Naive thymus-derived CD4-positive, alpha-beta T cell (primary cell): ENCODE measurements around the gene EPB41. TPM values are rescaled to one million over a fixed set of nuclear protein-coding genes. Genes with fewer than 3 reads are reported as not detected.

Source experiments
- ATAC-seq: fragments of 150-1000 bp; cut with Tn5 transposase; 2 replicates; pipeline ENCODE4 v1.10.0; 2021; ENCODE audit warnings: mild to moderate bottlenecking, moderate library complexity
- CTCF ChIA-PET: fragments of 350-600 bp; sonication (Branson Sonifier 250); formaldehyde crosslinking; loops from one replicate; lab custom pipeline; 2021; ENCODE audit warnings: antibody characterized with exemption; lab: Charles Lee
- POLR2A ChIA-PET: fragments of 350-600 bp; sonication (Branson Sonifier 250); formaldehyde crosslinking; loops from one replicate; lab custom pipeline; 2021; ENCODE audit warnings: antibody characterized with exemption, inconsistent platforms; lab: Charles Lee
- DNase-seq, 9 donors: peaks; one replicate each; pipeline versions ENCODE4 v3.0.0 to v3.0.0-alpha.2; 2020 to 2022; ENCODE audit warnings: mixed read lengths in 1 of 9
- H3K27ac ChIP-seq: one replicate; pipeline ENCODE4 v1.7.0; 2013; ENCODE audit warnings: mild to moderate bottlenecking, low read depth, low read length, moderate library complexity
- H3K27me3 ChIP-seq, 2 donors: one replicate each; pipeline ENCODE4 v1.7.0; 2013; ENCODE audit warnings: low read length in 2 of 2, mild to moderate bottlenecking in 2 of 2, moderate library complexity in 2 of 2; ENCODE audit not compliant: control insufficient read depth in 2 of 2, insufficient read depth in 2 of 2
- H3K36me3 ChIP-seq, 3 experiments: 1 replicate in 2 of 3; 2 replicates in 1 of 3; pipeline ENCODE4 v1.7.0; 2013; ENCODE audit warnings: low read length in 3 of 3, mild to moderate bottlenecking in 3 of 3, moderate library complexity in 1 of 3; ENCODE audit not compliant: insufficient read depth in 3 of 3, control insufficient read depth in 2 of 3
- H3K4me1 ChIP-seq, 2 donors: one replicate each; pipeline ENCODE4 v1.7.0; 2013; ENCODE audit warnings: low read length in 2 of 2, mild to moderate bottlenecking in 2 of 2, moderate library complexity in 1 of 2; ENCODE audit not compliant: control insufficient read depth in 2 of 2, insufficient read depth in 2 of 2
- H3K4me3 ChIP-seq: 2 replicates; pipeline ENCODE4 v1.7.0; 2013; ENCODE audit warnings: mild to moderate bottlenecking, low read length
- H3K9me3 ChIP-seq, 3 experiments: 1 replicate in 2 of 3; 2 replicates in 1 of 3; pipeline ENCODE4 v1.7.0; 2013; ENCODE audit warnings: low read length in 3 of 3; ENCODE audit not compliant: control insufficient read depth in 2 of 3
- H3K27ac Mint-ChIP-seq, 9 donors: one replicate each; pipeline ENCODE4 v1.8.0; 2020 to 2022; ENCODE audit warnings: mixed read lengths in 9 of 9, mild to moderate bottlenecking in 8 of 9, moderate library complexity in 5 of 9, inconsistent platforms in 2 of 9
- H3K27me3 Mint-ChIP-seq, 5 donors: one replicate each; pipeline ENCODE4 v1.8.0; 2021 to 2022; ENCODE audit warnings: mixed read lengths in 5 of 5, mild to moderate bottlenecking in 1 of 5
- H3K36me3 Mint-ChIP-seq, 5 donors: one replicate each; pipeline ENCODE4 v1.8.0; 2020 to 2022; ENCODE audit warnings: mixed read lengths in 5 of 5, mild to moderate bottlenecking in 3 of 5, inconsistent platforms in 1 of 5
- H3K4me1 Mint-ChIP-seq, 7 donors: one replicate each; pipeline ENCODE4 v1.8.0; 2020 to 2022; ENCODE audit warnings: mixed read lengths in 7 of 7, mild to moderate bottlenecking in 3 of 7, inconsistent platforms in 1 of 7
- H3K4me3 Mint-ChIP-seq, 10 donors: one replicate each; pipeline ENCODE4 v1.8.0; 2020 to 2022; ENCODE audit warnings: mild to moderate bottlenecking in 10 of 10, mixed read lengths in 10 of 10, moderate library complexity in 6 of 10, inconsistent platforms in 2 of 10
- H3K9me3 Mint-ChIP-seq, 11 donors: one replicate each; pipeline ENCODE4 v1.8.0; 2020 to 2022; ENCODE audit warnings: mixed read lengths in 11 of 11, mild to moderate bottlenecking in 4 of 11, inconsistent platforms in 1 of 11, moderate library complexity in 1 of 11
- intact Hi-C, 2 donors: fragments of 100-400 bp; cut with micrococcal nuclease; formaldehyde crosslinking; loops; one replicate each; pipeline ENCODE4 v1.15.1; 2023
- polyA plus RNA-seq, 2 donors: library from polyadenylated mRNA; unstranded; fragments of 300-500 nt; fragmentation: Illumina TruSeq; gene quantifications; one replicate each; pipeline ENCODE4 v1.2.3, GENCODE V29; 2021
- total RNA-seq, 6 experiments: library from RNA in 5 of 6; stranded (reverse) in 5 of 6; gene quantifications; 1 replicate in 5 of 6; 2 replicates in 1 of 6; pipeline ENCODE4 v1.2.3 and lab custom pipeline; 2021 to 2026

Gene EPB41
- total and polyA plus RNA-seq, 7 experiments from 2014 or later: 115 to 325 (median 162) TPM

DNA sequence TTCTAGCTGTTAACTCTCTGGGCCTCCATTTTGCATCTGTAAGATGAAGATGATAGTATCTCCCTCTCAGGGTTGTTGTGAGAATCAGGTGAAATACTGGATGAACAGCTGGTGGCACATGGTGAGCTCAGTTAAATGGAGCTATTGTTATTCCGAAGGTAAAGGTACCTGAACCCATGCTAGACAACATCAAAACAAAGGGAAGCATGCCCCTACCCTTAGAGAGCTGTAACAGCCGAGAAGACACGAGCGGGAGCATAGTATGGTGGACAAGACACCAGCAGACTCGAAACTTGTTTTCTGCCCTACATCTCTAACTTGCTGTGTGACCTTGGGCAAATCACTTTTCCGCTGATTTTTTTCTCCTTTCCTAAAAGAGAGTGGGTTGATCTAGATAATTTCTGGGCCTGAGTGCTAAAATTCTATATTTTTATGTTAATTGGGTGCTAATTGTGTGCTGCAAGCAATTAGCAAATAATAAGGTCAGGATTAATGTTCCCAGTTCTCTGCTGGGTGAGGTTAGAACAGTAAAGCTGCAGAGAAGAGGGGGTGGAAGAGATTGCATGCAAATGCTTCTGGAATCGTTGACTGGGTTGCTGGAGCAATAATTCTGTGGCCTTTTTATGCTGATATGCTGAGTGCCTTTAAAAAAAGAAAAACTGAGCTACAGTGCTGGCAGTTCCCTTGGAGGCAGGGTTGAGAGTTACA is 198.5 kb downstream of the EPB41 start:
- Mint-ChIP-seq H3K27ac (peak overlapping the region in 3 of 9 donors; percentile 25 to 64 (median 38)), H3K27me3 (no peaks in the 10 kb centered on the region), H3K36me3 (peaks cover 21 to 58% (median 40%) of the 10 kb centered on the region in 5 donors), H3K9me3 (no peaks in the 10 kb centered on the region), H3K4me3 (no peak overlapping the region), H3K4me1 (no peaks in the 10 kb centered on the region)
- ChIA-PET CTCF (interaction anchor here (0.6 to 1.0 kb wide), 2 partner anchors 19 to 236 kb away, joined by 3 to 4 read pairs; no protein-coding TSS in a partner anchor), POLR2A (no interaction called here)
- intact Hi-C loops: no loop called here
- no peak for ATAC-seq
- no peaks in the 10 kb centered on the region for H3K9me3 ChIP-seq
- no peak overlapping the region for H3K4me3 ChIP-seq
- H3K27ac ChIP-seq: no peak overlapping the region
- DNase-seq: no peak
- peaks cover 36 to 78% (median 39%) of the 10 kb centered on the region in 3 experiments for H3K36me3 ChIP-seq
- H3K4me1 ChIP-seq: no peaks in the 10 kb centered on the region
- no peaks in the 10 kb centered on the region for H3K27me3 ChIP-seq

DNA sequence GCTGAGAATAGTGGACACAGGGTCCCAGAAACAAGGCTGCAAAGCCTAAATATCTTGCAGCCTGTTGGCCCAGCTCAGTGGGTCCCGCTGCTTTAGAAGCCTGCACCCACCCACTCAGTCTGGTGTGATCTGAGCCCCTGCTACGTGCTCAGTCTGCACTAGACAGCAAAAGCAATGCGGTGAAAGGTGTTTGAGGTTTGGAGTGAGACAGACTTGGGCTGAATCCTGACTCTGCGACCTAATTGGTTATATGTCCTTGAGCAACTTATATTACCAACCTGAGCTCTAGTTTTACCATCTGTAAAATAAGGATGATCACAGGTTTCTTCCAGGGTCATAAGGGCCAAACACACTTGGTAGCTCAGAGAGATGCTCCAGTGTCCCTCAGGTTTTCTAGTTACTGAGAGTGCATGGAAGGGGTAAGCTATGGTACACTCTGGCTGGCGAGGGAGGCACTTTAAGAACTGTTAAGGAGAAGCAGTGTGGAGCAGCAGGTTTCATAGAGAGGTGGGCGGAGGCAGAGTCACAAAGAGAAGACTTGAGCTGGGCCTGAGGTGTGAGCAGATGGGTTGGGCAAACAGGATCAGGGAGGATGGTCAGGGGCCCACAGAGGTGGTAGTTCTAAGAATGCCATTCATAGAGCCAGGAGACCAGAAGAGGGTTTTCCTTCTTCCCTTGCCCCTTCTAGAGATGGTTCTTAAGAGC is 199.2 kb downstream of the EPB41 start:
- DNase-seq: no peak
- intact Hi-C loops: no loop called here
- ChIA-PET POLR2A (no interaction called here), CTCF (interaction anchor here (1.0 to 1.1 kb wide), 2 partner anchors 20 to 232 kb away, joined by 3 to 4 read pairs; no protein-coding TSS in a partner anchor)
- Histone ChIP-seq H3K27me3 (no peaks in the 10 kb centered on the region), H3K4me1 (no peaks in the 10 kb centered on the region), H3K9me3 (no peaks in the 10 kb centered on the region), H3K27ac (no peak overlapping the region), H3K36me3 (peaks cover 36 to 85% (median 39%) of the 10 kb centered on the region in 3 experiments), H3K4me3 (no peak overlapping the region)
- Mint-ChIP-seq H3K4me1 (no peaks in the 10 kb centered on the region), H3K4me3 (peak overlapping the region in 1 of 10 donors; percentile 24), H3K36me3 (peaks cover 21 to 60% (median 43%) of the 10 kb centered on the region in 5 donors), H3K9me3 (no peaks in the 10 kb centered on the region), H3K27me3 (no peaks in the 10 kb centered on the region), H3K27ac (peak overlapping the region in 2 of 9 donors; percentile 10 to 30)
- ATAC-seq: no peak

DNA sequence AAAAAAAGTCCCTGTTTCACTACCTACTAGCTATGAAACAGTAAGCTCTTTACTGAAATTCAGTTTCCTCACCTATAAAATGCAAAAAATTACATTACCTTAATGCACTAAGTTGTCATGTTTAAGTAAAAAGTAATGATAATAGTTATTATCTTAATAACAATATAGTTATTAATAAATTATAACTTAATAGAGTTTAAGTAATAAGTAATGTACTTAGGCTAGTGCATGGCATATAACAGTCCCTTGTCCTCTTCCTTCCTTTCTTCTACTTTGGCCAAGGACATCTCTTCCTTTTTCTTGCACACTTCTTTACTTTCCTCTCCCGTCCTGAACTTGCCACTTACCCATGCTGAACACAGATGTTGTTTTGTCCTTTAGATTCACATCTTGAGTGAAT is 200.3 kb downstream of the EPB41 start:
- H3K27me3 Mint-ChIP-seq: no peaks in the 10 kb centered on the region
- ATAC-seq: no peak
- H3K4me1 Mint-ChIP-seq: no peaks in the 10 kb centered on the region
- H3K36me3 Mint-ChIP-seq: peaks cover 24 to 53% (median 37%) of the 10 kb centered on the region in 5 donors
- intact Hi-C loops: no loop called here
- H3K4me3 Mint-ChIP-seq: no peak overlapping the region
- H3K9me3 Mint-ChIP-seq: peaks cover 0 to 2% (median 0%) of the 10 kb centered on the region in 11 donors
- no peaks in the 10 kb centered on the region for H3K27me3 ChIP-seq
- H3K4me1 ChIP-seq: no peaks in the 10 kb centered on the region
- no peak for DNase-seq
- H3K27ac Mint-ChIP-seq: no peak overlapping the region
- H3K27ac ChIP-seq: no peak overlapping the region
- no peak overlapping the region for H3K4me3 ChIP-seq
- no peaks in the 10 kb centered on the region for H3K9me3 ChIP-seq
- ChIA-PET CTCF (interaction anchor here (1.1 kb wide), 1 partner anchor 233 kb away, joined by 3 read pairs; no protein-coding TSS in a partner anchor), POLR2A (no interaction called here)
- peaks cover 31 to 82% (median 34%) of the 10 kb centered on the region in 3 experiments for H3K36me3 ChIP-seq

DNA sequence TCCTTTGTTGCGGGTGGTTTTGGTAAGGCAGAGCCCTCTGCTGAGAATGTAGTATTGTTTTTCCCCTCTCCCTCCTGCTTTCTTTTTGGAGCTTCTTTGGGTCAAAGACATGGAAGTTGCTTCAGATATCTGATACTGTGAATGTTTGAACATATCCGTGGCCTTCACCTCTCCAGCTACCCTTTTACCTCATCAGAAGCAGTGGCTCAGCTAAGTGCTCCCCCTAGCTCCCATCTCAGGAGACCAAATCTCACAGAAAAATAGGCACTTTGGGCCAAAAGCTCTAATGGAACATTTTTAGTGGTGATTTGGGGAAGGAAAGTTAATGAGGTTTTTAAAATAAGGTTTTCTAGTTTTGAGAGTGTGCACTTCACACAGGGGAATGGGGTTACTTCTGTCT is 203.0 kb downstream of the EPB41 start:
- peaks cover 0 to 3% of the 10 kb centered on the region in 2 donors for H3K4me1 ChIP-seq
- DNase-seq: no peak
- Mint-ChIP-seq H3K4me1 (peaks cover 0 to 6% (median 0%) of the 10 kb centered on the region in 7 donors), H3K27me3 (peaks cover 0 to 8% (median 0%) of the 10 kb centered on the region in 5 donors), H3K9me3 (peaks cover 0 to 2% (median 0%) of the 10 kb centered on the region in 11 donors), H3K36me3 (peaks cover 17 to 44% (median 29%) of the 10 kb centered on the region in 5 donors), H3K4me3 (no peak overlapping the region), H3K27ac (peak overlapping the region in 1 of 9 donors; percentile 6)
- H3K36me3 ChIP-seq: peaks cover 23 to 65% (median 26%) of the 10 kb centered on the region in 3 experiments
- H3K27ac ChIP-seq: no peak overlapping the region
- ChIA-PET POLR2A (interaction anchor here (0.6 to 0.7 kb wide), 2 partner anchors 89 to 232 kb away, joined by 3 read pairs; no protein-coding TSS in a partner anchor), CTCF (no interaction called here)
- peaks cover 0 to 4% of the 10 kb centered on the region in 2 donors for H3K27me3 ChIP-seq
- no peak overlapping the region for H3K4me3 ChIP-seq
- no peaks in the 10 kb centered on the region for H3K9me3 ChIP-seq
- ATAC-seq: no peak
- intact Hi-C loops: no loop called here

DNA sequence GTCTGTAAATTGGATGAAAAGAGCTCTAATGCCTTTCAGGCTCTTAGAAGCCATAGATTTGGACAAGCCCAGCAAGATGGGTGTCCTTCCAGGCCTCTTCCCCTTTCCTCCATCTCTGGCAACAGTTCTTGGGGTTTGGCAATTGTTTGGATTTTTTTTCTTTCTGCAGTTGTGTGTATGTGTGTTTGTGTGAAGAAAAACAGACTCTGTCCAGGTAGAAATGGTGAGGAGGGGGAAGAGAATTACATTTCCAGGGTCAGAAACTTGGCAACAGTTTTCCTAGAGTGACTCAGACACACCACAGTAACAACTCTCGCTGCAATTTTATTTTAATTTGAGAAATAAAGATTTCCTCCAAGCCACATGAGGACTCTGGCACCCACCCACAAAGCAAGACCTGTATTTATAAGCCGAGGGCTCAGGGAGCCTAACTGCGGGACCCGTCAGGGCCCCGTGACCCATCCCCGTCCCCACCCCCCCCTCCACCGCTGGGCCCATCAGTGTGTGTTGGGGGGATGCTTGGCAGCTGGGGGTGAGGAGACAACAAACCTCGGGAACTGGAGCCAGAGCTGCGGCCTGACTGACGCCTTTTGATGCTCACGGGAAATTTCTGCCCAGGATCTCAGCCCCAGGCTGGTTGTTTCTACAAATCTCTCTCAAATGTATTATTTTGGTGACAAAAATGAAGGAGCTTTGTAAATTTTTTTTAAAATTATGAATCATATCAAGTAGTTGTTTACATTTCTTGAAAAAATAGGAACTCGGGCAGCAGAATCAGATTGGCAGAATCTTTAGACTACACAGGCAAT is 205.0 kb downstream of the EPB41 start:
- POLR2A ChIA-PET: no interaction called here
- Histone ChIP-seq H3K9me3 (no peaks in the 10 kb centered on the region), H3K36me3 (peaks cover 11 to 46% (median 12%) of the 10 kb centered on the region in 3 experiments), H3K4me3 (no peak overlapping the region), H3K27me3 (peaks cover 0 to 12% of the 10 kb centered on the region in 2 donors), H3K27ac (no peak overlapping the region), H3K4me1 (peaks cover 6 to 11% of the 10 kb centered on the region in 2 donors)
- intact Hi-C loops: no loop called here
- H3K27ac Mint-ChIP-seq: no peak overlapping the region
- DNase-seq (no peak), ATAC-seq (no peak)
- H3K4me1 Mint-ChIP-seq: peaks cover 0 to 7% (median 0%) of the 10 kb centered on the region in 7 donors
- peaks cover 13 to 27% (median 18%) of the 10 kb centered on the region in 5 donors for H3K36me3 Mint-ChIP-seq
- H3K27me3 Mint-ChIP-seq: peaks cover 0 to 19% (median 0%) of the 10 kb centered on the region in 5 donors
- peak overlapping the region in 1 of 10 donors; percentile 1 for H3K4me3 Mint-ChIP-seq
- CTCF ChIA-PET: no interaction called here
- peaks cover 0 to 4% (median 0%) of the 10 kb centered on the region in 11 donors for H3K9me3 Mint-ChIP-seq

DNA sequence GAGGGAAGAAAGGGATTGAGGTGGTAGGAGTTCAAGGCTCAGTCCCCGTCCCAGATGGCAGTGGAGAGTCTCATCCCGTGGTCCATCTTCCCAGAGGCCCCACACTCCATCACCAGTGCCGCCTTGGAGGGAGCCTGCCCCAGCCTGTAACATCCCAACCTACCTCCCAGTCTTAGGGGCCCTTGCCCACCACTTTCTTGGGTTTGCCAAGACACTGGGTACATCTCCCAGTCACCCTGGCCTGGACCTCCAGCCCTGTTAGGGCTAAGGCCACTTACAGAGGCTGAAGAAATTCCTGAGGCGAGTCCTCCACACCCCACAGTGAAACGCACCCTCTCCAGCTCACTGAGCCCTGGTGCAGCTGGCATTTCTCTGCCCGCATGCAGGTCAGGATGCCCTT is 206.0 kb downstream of the EPB41 start:
- peaks cover 1 to 24% (median 4%) of the 10 kb centered on the region in 5 donors for H3K27me3 Mint-ChIP-seq
- DNase-seq: no peak
- intact Hi-C loops: loop anchor here in 1 of 2 donors (2.0 to 5.0 kb wide), 2 partner anchors 62 to 82 kb away; partner anchors contain the start of gene SRSF4
- peaks cover 11 to 26% (median 17%) of the 10 kb centered on the region in 5 donors for H3K36me3 Mint-ChIP-seq
- Histone ChIP-seq H3K27me3 (peaks cover 0 to 12% of the 10 kb centered on the region in 2 donors), H3K4me3 (no peak overlapping the region), H3K4me1 (peaks cover 6 to 11% of the 10 kb centered on the region in 2 donors), H3K9me3 (no peaks in the 10 kb centered on the region), H3K27ac (no peak overlapping the region), H3K36me3 (peaks cover 10 to 37% (median 10%) of the 10 kb centered on the region in 3 experiments)
- CTCF ChIA-PET: no interaction called here
- H3K4me3 Mint-ChIP-seq: peak overlapping the region in 8 of 10 donors; percentile 16 to 84 (median 32)
- ATAC-seq: no peak
- peaks cover under 1 to 8% (median 3%) of the 10 kb centered on the region in 7 donors for H3K4me1 Mint-ChIP-seq
- peak overlapping the region in 3 of 9 donors; percentile 24 to 45 (median 25) for H3K27ac Mint-ChIP-seq
- POLR2A ChIA-PET: interaction anchor here (0.9 kb wide), 1 partner anchor 61 kb away, joined by 3 read pairs; the partner anchor contains the start of gene SRSF4
- peaks cover 0 to 4% (median 0%) of the 10 kb centered on the region in 11 donors for H3K9me3 Mint-ChIP-seq
